ENCODE measurements around the gene PRPF31.

Gene PRPF31

GRCh38 chr19:54142166-54142780 is 26.7 kb downstream of the PRPF31 start:
- DNase-seq, result no peak

DNA sequence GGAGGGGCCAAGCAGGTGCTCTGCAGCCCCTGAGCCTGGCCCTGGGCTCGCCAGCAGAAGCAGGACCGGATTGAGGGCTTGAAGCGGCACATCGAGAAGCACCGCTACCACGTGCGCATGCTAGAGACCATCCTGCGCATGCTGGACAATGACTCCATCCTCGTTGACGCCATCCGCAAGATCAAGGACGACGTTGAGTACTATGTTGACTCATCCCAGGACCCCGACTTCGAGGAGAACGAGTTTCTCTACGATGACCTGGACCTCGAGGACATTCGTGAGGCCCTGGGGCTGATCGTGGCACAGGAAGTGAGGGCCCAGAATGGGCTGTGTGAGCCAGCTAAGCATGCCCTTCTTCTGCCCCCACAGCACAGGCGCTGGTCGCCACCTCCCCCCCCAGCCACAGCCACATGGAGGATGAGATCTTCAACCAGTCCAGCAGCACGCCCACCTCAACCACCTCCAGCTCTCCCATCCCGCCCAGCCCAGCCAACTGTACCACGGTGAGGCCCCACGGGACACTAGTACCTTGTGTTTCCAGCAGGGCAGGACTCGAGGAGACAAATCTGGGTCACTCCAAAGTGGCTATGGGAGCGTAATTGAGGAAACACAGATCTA is 30.1 kb downstream of the PRPF31 start:
- DNase-seq, result no peak

GRCh38 chr19:54147676-54148075 is 32.1 kb downstream of the PRPF31 start:
- DNase-seq, result no peak

GRCh38 chr19:54148158-54148557 is 32.6 kb downstream of the PRPF31 start:
- DNase-seq, result no peak

GRCh38 chr19:54149021-54149812 is 33.7 kb downstream of the PRPF31 start:
- DNase-seq, result no peak

DNA sequence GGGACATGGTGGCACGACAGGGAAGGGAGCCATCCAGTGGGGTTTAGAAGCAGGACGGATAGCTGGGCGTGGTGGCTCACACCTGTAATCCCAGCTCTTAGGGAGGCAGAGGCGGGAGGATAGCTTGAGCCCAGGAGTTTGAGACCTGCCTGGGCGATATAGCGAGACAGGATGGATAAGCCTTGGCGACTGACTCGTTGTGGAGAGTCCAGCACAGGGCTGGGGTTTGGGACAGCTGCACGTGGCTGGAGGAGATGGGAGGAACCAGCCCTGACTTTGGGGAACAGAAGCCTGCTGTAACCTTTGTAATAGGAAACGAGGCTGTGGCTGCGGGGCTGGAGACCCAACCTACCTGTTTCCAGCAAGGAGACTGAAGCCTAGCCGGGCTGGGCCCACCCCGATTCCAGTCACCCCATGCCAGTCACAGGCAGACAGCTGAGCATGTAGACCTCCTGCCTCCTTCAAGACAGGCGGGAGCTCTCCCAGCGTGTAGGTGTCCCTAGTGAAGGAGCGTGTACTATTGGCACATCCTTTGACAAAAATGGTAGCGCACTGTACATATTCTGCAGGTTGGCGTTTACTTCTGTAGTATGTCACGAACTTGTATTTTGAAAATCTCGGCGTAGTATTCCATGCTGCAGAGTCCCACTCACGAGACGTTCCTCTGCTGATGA is 35.9 kb downstream of the PRPF31 start:
- DNase-seq, result no peak

DNA sequence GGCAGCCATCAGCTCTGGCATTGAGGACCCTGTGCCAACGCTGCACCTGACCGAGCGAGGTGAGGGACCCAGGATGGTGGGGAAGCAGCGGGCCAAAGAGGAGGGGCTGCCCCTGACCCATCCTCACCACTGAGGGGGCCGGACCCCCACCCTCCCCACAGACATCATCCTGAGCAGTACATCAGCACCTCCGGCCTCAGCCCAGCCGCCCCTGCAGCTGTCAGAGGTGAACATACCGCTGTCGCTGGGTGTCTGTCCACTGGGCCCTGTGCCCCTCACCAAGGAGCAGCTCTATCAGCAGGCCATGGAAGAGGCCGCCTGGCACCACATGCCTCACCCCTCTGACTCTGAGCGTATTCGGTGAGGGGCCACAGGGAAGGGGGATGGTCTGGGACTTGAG is 36.7 kb downstream of the PRPF31 start:
- no peak for DNase-seq

GRCh38 chr19:54152878-54153524 is 37.4 kb downstream of the PRPF31 start:
- no peak for DNase-seq

GRCh38 chr19:54153731-54154326 is 38.3 kb downstream of the PRPF31 start:
- no peak for DNase-seq

GRCh38 chr19:54154603-54155345 is 39.2 kb downstream of the PRPF31 start:
- no peak for DNase-seq

DNA sequence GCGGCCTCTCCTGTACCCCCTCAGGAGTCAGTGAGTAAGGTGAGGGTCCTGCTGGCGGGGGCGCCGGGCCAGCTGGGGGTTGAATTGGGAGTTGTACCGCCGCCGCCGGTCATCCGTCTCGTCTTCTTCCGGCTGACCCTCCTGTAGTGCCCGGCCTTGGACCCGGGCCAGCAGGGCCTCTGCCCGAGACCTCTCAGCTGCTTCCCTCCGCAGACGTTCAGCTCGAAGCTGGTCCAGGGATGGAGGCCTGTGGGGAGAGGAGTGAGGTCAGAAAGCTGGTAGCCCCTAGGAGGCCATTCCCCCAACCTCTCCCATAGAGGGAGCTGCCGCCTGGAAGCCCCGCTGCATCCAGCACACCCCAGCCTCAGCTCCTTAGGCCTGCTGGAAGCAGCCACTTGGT is 40.1 kb downstream of the PRPF31 start:
- no peak for DNase-seq

GRCh38 chr19:54156490-54156889 is 40.9 kb downstream of the PRPF31 start:
- DNase-seq, result no peak

DNA sequence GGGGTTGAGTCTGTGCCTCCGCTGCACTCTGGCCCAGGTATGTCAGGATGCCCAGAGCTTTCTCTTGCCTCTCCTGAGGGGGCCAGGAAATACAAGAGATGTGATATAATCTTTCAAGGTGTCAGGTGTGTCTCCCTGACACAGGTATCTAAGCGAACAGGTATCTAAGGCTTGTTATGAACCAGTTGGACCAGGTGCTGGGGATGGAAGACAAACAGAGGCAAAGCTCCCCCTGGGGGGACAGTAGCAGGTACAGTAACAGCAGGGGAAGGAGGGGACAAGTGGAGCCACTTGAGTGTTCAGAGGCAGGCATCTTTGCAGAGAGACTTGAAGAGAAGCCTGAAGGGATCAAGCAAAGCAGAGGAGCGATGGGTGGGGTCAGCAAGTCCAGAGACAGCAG is 41.4 kb downstream of the PRPF31 start:
- no peak for DNase-seq

DNA sequence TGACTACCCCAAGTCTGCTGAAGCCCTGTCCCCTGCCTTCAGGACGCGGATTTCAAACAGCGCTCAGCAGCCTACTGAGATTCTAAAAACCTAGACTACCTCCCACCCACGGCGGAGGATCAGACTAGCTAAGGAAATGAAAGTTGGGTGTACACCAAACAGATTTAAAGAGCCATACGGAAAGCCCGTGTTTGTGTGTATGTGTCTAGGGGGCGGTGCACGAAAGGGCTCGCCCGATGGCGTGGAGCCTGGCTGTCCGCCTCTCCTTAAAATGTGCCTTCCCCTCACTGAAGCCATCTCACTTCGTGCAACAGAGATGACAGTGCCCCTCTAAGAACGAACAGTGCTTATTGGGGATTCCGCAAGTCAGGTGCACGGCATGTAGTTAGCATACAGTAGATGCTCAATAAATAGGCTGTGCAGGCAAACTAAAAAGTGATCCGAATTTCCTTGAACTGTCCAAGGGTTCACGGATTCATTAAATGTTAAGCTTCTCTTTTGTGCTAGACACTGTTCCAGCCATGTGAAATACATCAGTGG is 43.3 kb downstream of the PRPF31 start:
- no peak for DNase-seq

- DNase-seq, result peak; percentile 94
Measured at GRCh38 chr19:54159352-54160181, 44.0 kb downstream of the PRPF31 start, which contains the start of gene LENG1. LENG1 (minus strand) TSS chr19:54159721; CDS start chr19:54159695, 26 bp downstream.

DNA sequence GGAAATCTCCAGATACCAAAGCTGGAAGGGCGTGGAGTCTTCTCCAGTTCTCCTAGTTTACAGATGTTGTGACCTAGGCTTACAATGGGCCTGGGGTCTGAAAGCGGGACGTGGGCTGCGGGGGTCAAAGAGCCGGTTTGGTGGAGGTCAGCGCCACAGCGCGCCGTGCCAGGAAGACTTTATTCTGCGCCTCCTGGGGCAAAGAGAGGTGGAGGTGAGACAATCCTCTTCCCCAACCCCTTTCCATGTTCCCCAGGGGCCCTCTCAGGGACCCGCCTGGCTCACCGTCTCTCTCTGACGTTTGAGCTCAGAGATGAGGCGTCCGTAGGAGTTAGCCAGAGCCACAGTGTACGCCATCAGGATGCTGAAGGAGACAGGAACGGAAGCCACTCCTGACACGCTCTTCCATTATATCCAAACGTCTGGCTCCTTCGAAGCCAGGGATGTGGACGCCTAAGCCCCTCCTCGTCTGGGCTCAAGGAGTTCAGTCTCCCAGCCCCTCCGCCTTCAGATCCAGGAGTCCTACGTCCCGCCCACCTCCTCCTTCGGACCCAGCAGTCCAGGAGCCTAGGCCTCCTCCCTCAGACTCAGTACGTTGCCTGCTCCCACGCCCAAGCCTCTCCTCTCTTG is 44.7 kb downstream of the PRPF31 start:
- no peak for DNase-seq

DNA sequence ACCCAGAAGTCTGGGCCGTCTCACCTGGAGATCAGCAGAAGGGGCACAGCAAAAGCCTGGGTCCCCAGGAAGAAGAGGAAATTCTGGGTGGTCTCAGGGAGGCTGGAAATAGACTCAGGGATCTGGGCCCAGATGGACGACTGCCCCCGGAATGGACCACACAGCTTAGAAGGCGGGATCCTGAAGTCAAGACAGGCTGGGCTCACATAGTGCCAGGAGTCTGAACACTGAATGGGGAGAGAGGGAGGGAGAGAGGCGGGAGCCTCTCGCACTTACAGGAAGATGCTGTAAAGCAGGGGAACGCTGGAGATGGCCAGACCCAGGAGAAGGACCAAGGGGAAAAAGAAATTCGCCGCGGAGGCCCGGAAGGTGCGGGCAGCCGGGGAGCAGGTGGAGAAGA is 45.3 kb downstream of the PRPF31 start:
- no peak for DNase-seq

DNA sequence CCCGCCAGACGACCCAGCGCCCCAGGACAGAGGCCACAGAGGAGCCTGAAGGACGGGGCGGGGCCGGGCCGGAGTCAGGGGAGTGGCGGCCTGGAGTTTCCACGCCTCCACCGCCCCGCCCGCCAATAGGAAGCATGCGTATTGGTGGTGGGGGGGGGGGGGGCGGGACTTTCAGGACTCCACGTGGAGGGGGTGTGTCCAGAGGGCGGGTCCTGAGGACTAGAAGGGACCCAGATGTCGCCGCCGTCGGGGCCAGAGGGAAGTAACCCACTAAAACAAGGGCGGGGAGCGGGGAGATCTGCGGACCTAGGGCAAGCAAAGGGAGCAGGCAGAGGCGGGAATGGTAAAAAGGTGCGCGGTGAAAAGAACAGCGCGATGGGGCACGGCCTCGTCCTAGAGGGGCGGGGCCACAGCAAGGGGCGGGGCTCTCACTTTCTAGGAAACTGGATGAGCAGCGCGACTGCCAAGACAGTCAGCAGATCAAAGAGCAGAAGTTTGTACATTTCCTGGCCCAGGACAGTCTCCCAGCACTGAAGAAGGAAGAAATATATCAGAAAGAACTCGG is 46.8 kb downstream of the PRPF31 start:
- peak; percentile 71 for DNase-seq

GRCh38 chr19:54162884-54163283 is 47.3 kb downstream of the PRPF31 start:
- no peak for DNase-seq
